K562 (cell line): ENCODE results near the gene BNIP1. TPM values are rescaled to one million over a fixed set of nuclear protein-coding genes. Genes with fewer than 3 reads are reported as not detected.

ENCODE experiments used
- FOXK1 ChIP-seq: sonication (generic); formaldehyde crosslinking; IDR thresholded peaks from 2 replicates; pipeline ENCODE4 v1.8.0; 2022; ENCODE audit warnings: missing genetic modification reagents, mild to moderate bottlenecking, borderline replicate concordance
- KLF1 ChIP-seq: fragments of 450-650 bp; IDR thresholded peaks from 2 replicates; pipeline ENCODE4 v1.6.1; 2016; ENCODE audit warnings: missing genetic modification characterization, missing compliant biosample characterization
- MXI1 ChIP-seq: IDR thresholded peaks from 2 replicates; pipeline ENCODE4 v1.6.1; 2011; ENCODE audit warnings: low read depth, mild to moderate bottlenecking, improper control_type of control experiment, low read length
- NR2C1 ChIP-seq, 2 experiments: fragments of 450-650 bp; IDR thresholded peaks; 2 replicates each; pipeline ENCODE4 v1.6.1; 2017; ENCODE audit warnings: mild to moderate bottlenecking in 2 of 2, antibody characterized with exemption in 1 of 2, inconsistent platforms in 1 of 2, missing compliant biosample characterization in 1 of 2, missing genetic modification characterization in 1 of 2
- PTBP1 ChIP-seq: fragments of 200-400 bp; formaldehyde crosslinking; IDR thresholded peaks from 2 replicates; pipeline ENCODE4 v1.6.1; 2017; ENCODE audit warnings: low read depth, low read length
- SREBF1 ChIP-seq: fragments of 150-350 bp; IDR thresholded peaks from 2 replicates; pipeline ENCODE4 v1.6.1; 2014; ENCODE audit warnings: antibody characterized with exemption, low read depth, low read length, borderline replicate concordance
- ZBED1 ChIP-seq: IDR thresholded peaks from 2 replicates; pipeline ENCODE4 v1.6.1; 2014
- ZNF197 ChIP-seq: fragments of 200-800 bp; sonication (Bioruptor generic); IDR thresholded peaks from 2 replicates; pipeline ENCODE4 v1.6.1; 2016; ENCODE audit warnings: low read depth, missing genetic modification characterization, missing compliant biosample characterization
- ZNF23 ChIP-seq: fragments of 250-450 bp; sonication (Bioruptor Pico); IDR thresholded peaks from 2 replicates; pipeline ENCODE4 v1.4.0; 2020; ENCODE audit warnings: mild to moderate bottlenecking
- ZNF239 ChIP-seq: fragments of 250-450 bp; sonication (Bioruptor Pico); IDR thresholded peaks from 2 replicates; pipeline ENCODE4 v1.4.0; 2020; ENCODE audit warnings: mild to moderate bottlenecking
- ZNF764 ChIP-seq: fragments of 250-450 bp; sonication (Bioruptor Pico); IDR thresholded peaks from 2 replicates; pipeline ENCODE4 v1.4.0; 2020; ENCODE audit warnings: low read depth, mild to moderate bottlenecking, moderate library complexity
- ZNF830 ChIP-seq: fragments of 250-450 bp; sonication (Bioruptor Pico); IDR thresholded peaks from 2 replicates; pipeline ENCODE4 v1.5.0; 2021; ENCODE audit warnings: mild to moderate bottlenecking
- polyA plus RNA-seq, 8 experiments: library from polyadenylated mRNA; depleted of rRNA in 4 of 8; stranded (reverse) in 5 of 8; unstranded in 3 of 8; fragments of >200 nt; fragmentation: Nextera tagmentation in 2 of 8; fragmentation: Illumina TruSeq in 1 of 8; extraction: Ambion mirVana in 2 of 8; extraction: Trizol in 1 of 8; gene quantifications; 2 replicates each; pipeline versions ENCODE4 v1.2.1 to v1.2.3, GENCODE V29; 2011 to 2014; ENCODE audit warnings: inconsistent platforms in 1 of 8, missing spikeins in 1 of 8
- total RNA-seq, 7 experiments: library from RNA; depleted of rRNA in 6 of 7; stranded (reverse); fragments of >200 nt in 6 of 7; fragmentation: Illumina TruSeq in 2 of 7; extraction: Trizol in 2 of 7; gene quantifications; 2 replicates each; pipeline versions ENCODE4 v1.2.1 to v1.2.3, GENCODE V29; 2011 to 2021; ENCODE audit warnings: low replicate concordance in 1 of 7
- TF ChIP-seq, protein P1 (sequence below): fragments of 200-800 bp; sonication (Bioruptor generic); IDR thresholded peaks from 2 replicates; pipeline ENCODE4 v1.6.1; 2017; ENCODE audit warnings: missing genetic modification characterization, missing compliant biosample characterization
- TF ChIP-seq, protein P2 (sequence below): sonication (generic); formaldehyde crosslinking; IDR thresholded peaks from 2 replicates; pipeline ENCODE4 v1.8.0; 2022; ENCODE audit warnings: missing genetic modification reagents, mild to moderate bottlenecking, moderate library complexity, borderline replicate concordance
- TF ChIP-seq, protein P3 (sequence below): sonication (generic); formaldehyde crosslinking; IDR thresholded peaks from 2 replicates; pipeline ENCODE4 v1.8.1; 2023; ENCODE audit warnings: missing genetic modification reagents, mild to moderate bottlenecking, borderline replicate concordance
- TF ChIP-seq, protein P4 (sequence below): fragments of 250-450 bp; sonication (Bioruptor Pico); IDR thresholded peaks from 2 replicates; pipeline ENCODE4 v1.8.0; 2022; ENCODE audit warnings: moderate library complexity, mild to moderate bottlenecking, inconsistent platforms

Gene BNIP1
- total and polyA plus RNA-seq, 9 of the 15 experiments (the other 6 are each of a cell fraction or from before 2014, with no cell fraction given), result 18.8 to 65.0 (median 26.2) TPM

DNA sequence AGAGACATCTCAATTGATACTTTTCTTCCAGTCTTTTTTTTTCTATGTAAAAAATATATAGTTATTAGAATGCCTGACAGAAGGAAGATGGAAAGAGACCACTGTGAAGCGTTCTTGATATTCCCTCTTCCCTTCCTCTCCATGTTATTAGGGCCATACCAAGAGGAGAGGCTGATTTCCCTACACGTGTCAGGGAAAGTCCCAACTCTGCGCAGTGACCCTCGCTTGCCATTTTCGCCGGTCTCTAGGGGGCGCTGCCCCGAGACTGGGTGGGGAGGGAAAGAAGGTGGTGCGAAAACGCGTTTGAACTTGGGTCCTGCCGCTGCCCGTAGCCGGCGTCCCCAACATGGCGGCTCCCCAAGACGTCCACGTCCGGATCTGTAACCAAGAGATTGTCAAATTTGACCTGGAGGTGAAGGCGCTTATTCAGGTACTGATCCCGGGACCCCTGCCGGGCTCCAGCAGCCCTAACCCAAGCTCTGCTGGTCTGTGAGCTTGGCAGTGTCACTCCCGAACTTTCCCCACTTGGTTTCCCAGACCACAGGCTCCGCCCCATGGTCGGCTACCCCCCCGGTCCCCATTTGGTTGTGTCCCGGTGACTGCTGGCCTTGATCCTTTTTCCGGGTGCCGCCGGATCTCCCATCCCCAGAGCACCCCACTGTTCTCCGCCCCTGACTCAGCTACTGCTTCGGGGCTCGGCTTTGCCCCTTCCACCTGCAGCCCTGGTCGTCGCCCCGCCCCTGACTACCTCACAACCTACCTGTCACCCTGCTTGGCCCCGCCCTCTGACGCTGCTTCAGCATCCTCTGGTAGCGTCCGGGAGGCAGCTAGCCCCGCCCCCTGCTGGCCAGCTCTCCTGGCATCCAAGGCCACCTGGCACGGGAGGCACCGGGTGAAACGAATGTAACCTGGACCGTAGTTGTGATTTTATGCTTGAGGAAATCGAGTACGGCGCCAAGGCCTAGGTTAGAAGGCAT is at the start of gene BNIP1 (continued):
- TF ChIP-seq SREBF1 (no peak), ZNF23 (no peak), FOXK1 (no peak), ZNF239 (CRISPR knock-in tag) (no peak), ZBED1 (peak; percentile 19; the same call in 1 of the 2 replicates), ZNF764 (CRISPR knock-in tag) (no peak), KLF1 (tag) (peak; percentile 64; the same call in 1 of the 2 replicates), MXI1 (no peak), NR2C1 (IDR thresholded peaks at IDR 0.05) (peak; percentile 40), NR2C1 (tag; IDR thresholded peaks at IDR 0.05) (peak; percentile 52), ZNF830 (CRISPR knock-in tag) (no peak), PTBP1 (0 out of 2 replicates have a peak, but pooled peaks have one; percentile 50), ZNF197 (0 out of 2 replicates have a peak, but pooled peaks have one; percentile 45)
- TF ChIP-seq, protein P1, sequence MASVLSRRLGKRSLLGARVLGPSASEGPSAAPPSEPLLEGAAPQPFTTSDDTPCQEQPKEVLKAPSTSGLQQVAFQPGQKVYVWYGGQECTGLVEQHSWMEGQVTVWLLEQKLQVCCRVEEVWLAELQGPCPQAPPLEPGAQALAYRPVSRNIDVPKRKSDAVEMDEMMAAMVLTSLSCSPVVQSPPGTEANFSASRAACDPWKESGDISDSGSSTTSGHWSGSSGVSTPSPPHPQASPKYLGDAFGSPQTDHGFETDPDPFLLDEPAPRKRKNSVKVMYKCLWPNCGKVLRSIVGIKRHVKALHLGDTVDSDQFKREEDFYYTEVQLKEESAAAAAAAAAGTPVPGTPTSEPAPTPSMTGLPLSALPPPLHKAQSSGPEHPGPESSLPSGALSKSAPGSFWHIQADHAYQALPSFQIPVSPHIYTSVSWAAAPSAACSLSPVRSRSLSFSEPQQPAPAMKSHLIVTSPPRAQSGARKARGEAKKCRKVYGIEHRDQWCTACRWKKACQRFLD (CRISPR knock-in tag), result peak; percentile 66; the same call in 1 of the 2 replicates
- TF ChIP-seq, protein P2, sequence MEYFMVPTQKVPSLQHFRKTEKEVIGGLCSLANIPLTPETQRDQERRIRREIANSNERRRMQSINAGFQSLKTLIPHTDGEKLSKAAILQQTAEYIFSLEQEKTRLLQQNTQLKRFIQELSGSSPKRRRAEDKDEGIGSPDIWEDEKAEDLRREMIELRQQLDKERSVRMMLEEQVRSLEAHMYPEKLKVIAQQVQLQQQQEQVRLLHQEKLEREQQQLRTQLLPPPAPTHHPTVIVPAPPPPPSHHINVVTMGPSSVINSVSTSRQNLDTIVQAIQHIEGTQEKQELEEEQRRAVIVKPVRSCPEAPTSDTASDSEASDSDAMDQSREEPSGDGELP, result peak; percentile 27; the same call in 1 of the 2 replicates
- TF ChIP-seq, protein P3, sequence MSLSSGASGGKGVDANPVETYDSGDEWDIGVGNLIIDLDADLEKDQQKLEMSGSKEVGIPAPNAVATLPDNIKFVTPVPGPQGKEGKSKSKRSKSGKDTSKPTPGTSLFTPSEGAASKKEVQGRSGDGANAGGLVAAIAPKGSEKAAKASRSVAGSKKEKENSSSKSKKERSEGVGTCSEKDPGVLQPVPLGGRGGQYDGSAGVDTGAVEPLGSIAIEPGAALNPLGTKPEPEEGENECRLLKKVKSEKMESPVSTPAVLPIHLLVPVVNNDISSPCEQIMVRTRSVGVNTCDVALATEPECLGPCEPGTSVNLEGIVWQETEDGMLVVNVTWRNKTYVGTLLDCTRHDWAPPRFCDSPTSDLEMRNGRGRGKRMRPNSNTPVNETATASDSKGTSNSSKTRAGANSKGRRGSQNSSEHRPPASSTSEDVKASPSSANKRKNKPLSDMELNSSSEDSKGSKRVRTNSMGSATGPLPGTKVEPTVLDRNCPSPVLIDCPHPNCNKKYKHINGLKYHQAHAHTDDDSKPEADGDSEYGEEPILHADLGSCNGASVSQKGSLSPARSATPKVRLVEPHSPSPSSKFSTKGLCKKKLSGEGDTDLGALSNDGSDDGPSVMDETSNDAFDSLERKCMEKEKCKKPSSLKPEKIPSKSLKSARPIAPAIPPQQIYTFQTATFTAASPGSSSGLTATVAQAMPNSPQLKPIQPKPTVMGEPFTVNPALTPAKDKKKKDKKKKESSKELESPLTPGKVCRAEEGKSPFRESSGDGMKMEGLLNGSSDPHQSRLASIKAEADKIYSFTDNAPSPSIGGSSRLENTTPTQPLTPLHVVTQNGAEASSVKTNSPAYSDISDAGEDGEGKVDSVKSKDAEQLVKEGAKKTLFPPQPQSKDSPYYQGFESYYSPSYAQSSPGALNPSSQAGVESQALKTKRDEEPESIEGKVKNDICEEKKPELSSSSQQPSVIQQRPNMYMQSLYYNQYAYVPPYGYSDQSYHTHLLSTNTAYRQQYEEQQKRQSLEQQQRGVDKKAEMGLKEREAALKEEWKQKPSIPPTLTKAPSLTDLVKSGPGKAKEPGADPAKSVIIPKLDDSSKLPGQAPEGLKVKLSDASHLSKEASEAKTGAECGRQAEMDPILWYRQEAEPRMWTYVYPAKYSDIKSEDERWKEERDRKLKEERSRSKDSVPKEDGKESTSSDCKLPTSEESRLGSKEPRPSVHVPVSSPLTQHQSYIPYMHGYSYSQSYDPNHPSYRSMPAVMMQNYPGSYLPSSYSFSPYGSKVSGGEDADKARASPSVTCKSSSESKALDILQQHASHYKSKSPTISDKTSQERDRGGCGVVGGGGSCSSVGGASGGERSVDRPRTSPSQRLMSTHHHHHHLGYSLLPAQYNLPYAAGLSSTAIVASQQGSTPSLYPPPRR (CRISPR knock-in tag), result no peak
- TF ChIP-seq, protein P4, sequence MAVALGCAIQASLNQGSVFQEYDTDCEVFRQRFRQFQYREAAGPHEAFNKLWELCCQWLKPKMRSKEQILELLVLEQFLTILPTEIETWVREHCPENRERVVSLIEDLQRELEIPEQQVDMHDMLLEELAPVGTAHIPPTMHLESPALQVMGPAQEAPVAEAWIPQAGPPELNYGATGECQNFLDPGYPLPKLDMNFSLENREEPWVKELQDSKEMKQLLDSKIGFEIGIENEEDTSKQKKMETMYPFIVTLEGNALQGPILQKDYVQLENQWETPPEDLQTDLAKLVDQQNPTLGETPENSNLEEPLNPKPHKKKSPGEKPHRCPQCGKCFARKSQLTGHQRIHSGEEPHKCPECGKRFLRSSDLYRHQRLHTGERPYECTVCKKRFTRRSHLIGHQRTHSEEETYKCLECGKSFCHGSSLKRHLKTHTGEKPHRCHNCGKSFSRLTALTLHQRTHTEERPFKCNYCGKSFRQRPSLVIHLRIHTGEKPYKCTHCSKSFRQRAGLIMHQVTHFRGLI, result no peak
